BE2C (cell line): Measurements from ENCODE around the gene NIN.
A peak's percentile ranks its signal among the peaks of the same experiment; 100 is the strongest.

Experiments
- DNase-seq: peaks from one replicate; pipeline ENCODE4 v3.0.0-alpha.2; 2020
- H3K27me3 ChIP-seq: fragments of 250-450 bp; sonication (Bioruptor Pico); 2 replicates; pipeline ENCODE4 v1.5.1; 2020; ENCODE audit warnings: mild to moderate bottlenecking
- H3K36me3 ChIP-seq: fragments of 250-450 bp; sonication (Bioruptor Pico); 2 replicates; pipeline ENCODE4 v1.5.1; 2020; ENCODE audit warnings: mild to moderate bottlenecking
- H3K4me1 ChIP-seq: fragments of 250-450 bp; sonication (Bioruptor Pico); 2 replicates; pipeline ENCODE4 v1.5.1; 2020
- H3K4me3 ChIP-seq: 2 replicates; pipeline ENCODE4 v1.5.1; 2011; ENCODE audit warnings: low read depth, low read length
- H3K9me3 ChIP-seq: fragments of 250-450 bp; sonication (Bioruptor Pico); 2 replicates; pipeline ENCODE4 v1.5.1; 2020
- CTCF ChIP-seq: IDR thresholded peaks from 2 replicates; pipeline ENCODE4 v1.5.1; 2012; ENCODE audit warnings: mild to moderate bottlenecking, low read depth, low read length

NIN gene

GRCh38 chr14:50719911-50720759, 110.8 kb downstream of the NIN start:
- H3K27me3 ChIP-seq = no peaks in the 10 kb centered on the region
- peaks cover 8% of the 10 kb centered on the region for H3K36me3 ChIP-seq
- DNase-seq = no peak
- no peak for TF ChIP-seq CTCF
- H3K4me1 ChIP-seq = no peaks in the 10 kb centered on the region
- H3K4me3 ChIP-seq = no peak overlapping the region
- H3K9me3 ChIP-seq = no peaks in the 10 kb centered on the region

GRCh38 chr14:50718949-50719348, 112.0 kb downstream of the NIN start:
- TF ChIP-seq CTCF = no peak
- no peak for DNase-seq
- no peaks in the 10 kb centered on the region for H3K4me1 ChIP-seq
- H3K27me3 ChIP-seq = no peaks in the 10 kb centered on the region
- H3K36me3 ChIP-seq = peaks cover 3% of the 10 kb centered on the region; the same call in 1 of the 2 replicates
- no peaks in the 10 kb centered on the region for H3K9me3 ChIP-seq
- H3K4me3 ChIP-seq = no peak overlapping the region

GRCh38 chr14:50717811-50718210, 113.2 kb downstream of the NIN start:
- Histone ChIP-seq H3K9me3 (no peaks in the 10 kb centered on the region), H3K4me3 (no peak overlapping the region), H3K27me3 (no peaks in the 10 kb centered on the region), H3K4me1 (no peaks in the 10 kb centered on the region), H3K36me3 (peaks cover 3% of the 10 kb centered on the region; the same call in 1 of the 2 replicates)
- no peak for TF ChIP-seq CTCF
- DNase-seq = no peak

GRCh38 chr14:50714450-50715073, 116.4 kb downstream of the NIN start:
- Histone ChIP-seq H3K27me3 (no peaks in the 10 kb centered on the region), H3K4me1 (no peaks in the 10 kb centered on the region), H3K4me3 (no peak overlapping the region), H3K9me3 (no peaks in the 10 kb centered on the region), H3K36me3 (no peaks in the 10 kb centered on the region)
- TF ChIP-seq CTCF = peak; percentile 65
- no peak for DNase-seq

- no peak for TF ChIP-seq CTCF
Measured at GRCh38 chr14:50711043-50711442, 119.9 kb downstream of the NIN start.

More at GRCh38 chr14:50711043-50711442, 119.9 kb downstream of the NIN start:
- Histone ChIP-seq H3K36me3 (no peaks in the 10 kb centered on the region), H3K4me3 (no peak overlapping the region), H3K9me3 (no peaks in the 10 kb centered on the region), H3K4me1 (no peaks in the 10 kb centered on the region), H3K27me3 (no peaks in the 10 kb centered on the region)
- DNase-seq = no peak
